HEK293T (cell line): ENCODE results near the gene HEPHL1.

Source experiments
- ARNT ChIP-seq: fragments of 450-650 bp; IDR thresholded peaks from 2 replicates; pipeline ENCODE4 v1.6.1; 2017; ENCODE audit warnings: mild to moderate bottlenecking
- BHLHE40 ChIP-seq: fragments of 450-650 bp; IDR thresholded peaks from 2 replicates; pipeline ENCODE4 v1.6.1; 2016; ENCODE audit warnings: mild to moderate bottlenecking, moderate library complexity, borderline replicate concordance
- CTBP1 ChIP-seq: fragments of 450-650 bp; IDR thresholded peaks from 2 replicates; pipeline ENCODE4 v1.6.1; 2016; ENCODE audit warnings: borderline replicate concordance
- ELF4 ChIP-seq: fragments of 450-650 bp; IDR thresholded peaks from 2 replicates; pipeline ENCODE4 v1.6.1; 2017; ENCODE audit warnings: antibody characterized with exemption
- FOXA1 ChIP-seq: fragments of 450-650 bp; IDR thresholded peaks from 2 replicates; pipeline ENCODE4 v1.6.1; 2016; ENCODE audit warnings: mild to moderate bottlenecking
- FOXK2 ChIP-seq: fragments of 450-650 bp; IDR thresholded peaks from 2 replicates; pipeline ENCODE4 v1.6.1; 2016; ENCODE audit warnings: mild to moderate bottlenecking
- FOXM1 ChIP-seq: fragments of 450-650 bp; IDR thresholded peaks from 2 replicates; pipeline ENCODE4 v1.6.1; 2017; ENCODE audit warnings: mild to moderate bottlenecking, borderline replicate concordance
- L3MBTL2 ChIP-seq: fragments of 450-650 bp; conservative IDR thresholded peaks from 2 replicates; pipeline ENCODE4 v1.6.1; 2016; ENCODE audit warnings: mild to moderate bottlenecking
- LEF1 ChIP-seq: fragments of 450-650 bp; IDR thresholded peaks from 2 replicates; pipeline ENCODE4 v1.6.1; 2017; ENCODE audit warnings: mild to moderate bottlenecking, borderline replicate concordance
- NFRKB ChIP-seq: fragments of 450-650 bp; IDR thresholded peaks from 2 replicates; pipeline ENCODE4 v1.6.1; 2016; ENCODE audit warnings: mild to moderate bottlenecking, moderate library complexity
- PKNOX1 ChIP-seq: fragments of 450-650 bp; IDR thresholded peaks from 2 replicates; pipeline ENCODE4 v1.6.1; 2016
- SP1 ChIP-seq: fragments of 450-650 bp; IDR thresholded peaks from 2 replicates; pipeline ENCODE4 v1.6.1; 2017
- SUZ12 ChIP-seq: fragments of 450-650 bp; IDR thresholded peaks from 2 replicates; pipeline ENCODE4 v1.6.1; 2016; ENCODE audit warnings: mild to moderate bottlenecking
- ZNF384 ChIP-seq: fragments of 450-650 bp; IDR thresholded peaks from 2 replicates; pipeline ENCODE4 v1.6.1; 2016

DNA sequence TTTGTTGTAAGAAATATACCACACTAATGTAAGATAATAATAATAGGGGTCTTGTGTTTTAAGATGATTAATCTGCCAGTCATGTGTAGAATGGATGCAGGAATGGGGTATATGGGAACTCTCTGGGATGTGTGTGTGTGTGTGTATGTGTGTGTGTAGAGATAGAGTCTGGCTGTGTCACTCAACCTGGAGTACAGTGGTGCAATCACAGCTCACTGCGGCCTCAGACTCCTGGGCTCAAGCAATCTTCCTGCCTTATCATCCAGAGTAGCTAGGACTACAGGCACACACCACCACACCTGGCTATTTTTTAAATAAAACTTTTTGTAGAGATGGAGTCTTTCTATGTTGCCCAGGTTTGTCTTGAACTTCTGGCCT lies 96.0 kb downstream of the HEPHL1 start:
- TF ChIP-seq BHLHE40 = no peak
- TF ChIP-seq ARNT = no peak
- TF ChIP-seq SUZ12 = no peak
- TF ChIP-seq PKNOX1 = no peak
- TF ChIP-seq FOXK2 = no peak
- TF ChIP-seq ZNF384 = no peak
- no peak for TF ChIP-seq FOXM1
- no peak for TF ChIP-seq SP1
- TF ChIP-seq L3MBTL2 = no peak
- no peak for TF ChIP-seq CTBP1
- TF ChIP-seq NFRKB = no peak
- no peak for TF ChIP-seq LEF1
- TF ChIP-seq FOXA1 = no peak
- no peak for TF ChIP-seq ELF4
